Measurements from ENCODE around the gene DNM2.

DNA sequence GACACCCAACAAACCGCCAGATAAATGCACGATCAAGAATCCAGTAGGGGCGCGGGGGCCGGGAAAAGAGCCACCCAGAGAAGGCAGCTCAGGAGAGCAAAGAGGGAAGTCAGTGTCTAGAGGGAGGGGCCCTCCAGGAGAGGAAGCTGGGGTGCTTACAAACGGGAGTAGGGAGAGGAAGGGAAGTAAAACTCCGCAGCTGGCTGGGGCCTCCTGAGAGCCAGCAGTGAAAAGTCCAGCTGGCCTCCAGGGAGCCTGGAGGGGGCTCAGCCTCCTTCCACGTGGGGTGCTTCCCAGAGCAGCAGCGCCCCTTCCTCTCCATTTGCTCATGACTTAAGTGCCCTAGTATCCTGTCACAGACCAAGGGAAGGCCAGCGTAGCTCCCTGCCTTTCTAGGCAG lies 66.4 kb downstream of the DNM2 start:
- no peak for TF ChIP-seq ASH2L (IDR thresholded peaks at IDR 0.05; ENCODE audit: borderline replicate concordance, low read depth)
- TF ChIP-seq MTA3 (IDR thresholded peaks at IDR 0.05; ENCODE audit: borderline replicate concordance, low read length), result no peak
- TF ChIP-seq, protein P1, sequence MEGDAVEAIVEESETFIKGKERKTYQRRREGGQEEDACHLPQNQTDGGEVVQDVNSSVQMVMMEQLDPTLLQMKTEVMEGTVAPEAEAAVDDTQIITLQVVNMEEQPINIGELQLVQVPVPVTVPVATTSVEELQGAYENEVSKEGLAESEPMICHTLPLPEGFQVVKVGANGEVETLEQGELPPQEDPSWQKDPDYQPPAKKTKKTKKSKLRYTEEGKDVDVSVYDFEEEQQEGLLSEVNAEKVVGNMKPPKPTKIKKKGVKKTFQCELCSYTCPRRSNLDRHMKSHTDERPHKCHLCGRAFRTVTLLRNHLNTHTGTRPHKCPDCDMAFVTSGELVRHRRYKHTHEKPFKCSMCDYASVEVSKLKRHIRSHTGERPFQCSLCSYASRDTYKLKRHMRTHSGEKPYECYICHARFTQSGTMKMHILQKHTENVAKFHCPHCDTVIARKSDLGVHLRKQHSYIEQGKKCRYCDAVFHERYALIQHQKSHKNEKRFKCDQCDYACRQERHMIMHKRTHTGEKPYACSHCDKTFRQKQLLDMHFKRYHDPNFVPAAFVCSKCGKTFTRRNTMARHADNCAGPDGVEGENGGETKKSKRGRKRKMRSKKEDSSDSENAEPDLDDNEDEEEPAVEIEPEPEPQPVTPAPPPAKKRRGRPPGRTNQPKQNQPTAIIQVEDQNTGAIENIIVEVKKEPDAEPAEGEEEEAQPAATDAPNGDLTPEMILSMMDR (IDR thresholded peaks at IDR 0.05 in 2 of 3, conservative IDR thresholded peaks at IDR 0.05 in 1 of 3; ENCODE audit: control insufficient read depth in 2 of 3, extremely low read depth in 1 of 3, insufficient read depth in 1 of 3, low read depth in 3 of 3, low read length in 3 of 3), result no peak
- TF ChIP-seq, protein P2, sequence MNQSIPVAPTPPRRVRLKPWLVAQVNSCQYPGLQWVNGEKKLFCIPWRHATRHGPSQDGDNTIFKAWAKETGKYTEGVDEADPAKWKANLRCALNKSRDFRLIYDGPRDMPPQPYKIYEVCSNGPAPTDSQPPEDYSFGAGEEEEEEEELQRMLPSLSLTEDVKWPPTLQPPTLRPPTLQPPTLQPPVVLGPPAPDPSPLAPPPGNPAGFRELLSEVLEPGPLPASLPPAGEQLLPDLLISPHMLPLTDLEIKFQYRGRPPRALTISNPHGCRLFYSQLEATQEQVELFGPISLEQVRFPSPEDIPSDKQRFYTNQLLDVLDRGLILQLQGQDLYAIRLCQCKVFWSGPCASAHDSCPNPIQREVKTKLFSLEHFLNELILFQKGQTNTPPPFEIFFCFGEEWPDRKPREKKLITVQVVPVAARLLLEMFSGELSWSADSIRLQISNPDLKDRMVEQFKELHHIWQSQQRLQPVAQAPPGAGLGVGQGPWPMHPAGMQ (IDR thresholded peaks at IDR 0.05; ENCODE audit: borderline replicate concordance), result no peak
- TF ChIP-seq SUZ12 (IDR thresholded peaks at IDR 0.05; ENCODE audit: unreplicated experiment), result no peak
- TF ChIP-seq NR2C1 (IDR thresholded peaks at IDR 0.05), result no peak
- no peak for TF ChIP-seq CHD2 (IDR thresholded peaks at IDR 0.05; ENCODE audit: borderline replicate concordance, low read depth, low read length)
- TF ChIP-seq TCF3 (IDR thresholded peaks at IDR 0.05; ENCODE audit: borderline replicate concordance, insufficient read depth, low read depth, low read length), result no peak
- no peak for TF ChIP-seq TAF1 (IDR thresholded peaks at IDR 0.05; ENCODE audit: borderline replicate concordance, low read depth, low read length)
- no peak for TF ChIP-seq RFX5 (IDR thresholded peaks at IDR 0.05; ENCODE audit: low read depth, low read length)
- no peak for TF ChIP-seq ZSCAN29 (IDR thresholded peaks at IDR 0.05)
